Upper lobe of right lung (tissue), 1 donor: Measurements from ENCODE around the gene ANXA7. TPM values are rescaled to one million over a fixed set of nuclear protein-coding genes. Genes with fewer than 3 reads are reported as not detected.
A peak's percentile ranks its signal among the peaks of the same experiment; 100 is the strongest.
"Not testable (repeated sequence)": the region's sequence is repeated elsewhere in the genome, so short reads cannot be mapped to it uniquely, and the experiment has no call there.

Source experiments
- ATAC-seq: fragments of 200-7000 bp; cut with Tn5 transposase; one replicate; pipeline ENCODE4 v1.9.1; 2020; ENCODE audit warnings: mild to moderate bottlenecking, moderate library complexity
- DNase-seq: peaks from one replicate; pipeline ENCODE4 v3.0.0-alpha.2; 2020
- H3K27ac ChIP-seq: fragments of 200-600 bp; one replicate; pipeline ENCODE4 v1.8.0; 2022
- H3K27me3 ChIP-seq: fragments of 200-600 bp; one replicate; pipeline ENCODE4 v1.8.0; 2022; ENCODE audit warnings: mild to moderate bottlenecking
- H3K36me3 ChIP-seq: fragments of 200-600 bp; one replicate; pipeline ENCODE4 v1.8.0; 2022
- H3K4me1 ChIP-seq: fragments of 200-600 bp; one replicate; pipeline ENCODE4 v1.8.0; 2022
- H3K4me3 ChIP-seq: fragments of 200-600 bp; one replicate; pipeline ENCODE4 v1.8.0; 2022; ENCODE audit warnings: mild to moderate bottlenecking
- H3K9me3 ChIP-seq: fragments of 200-600 bp; one replicate; pipeline ENCODE4 v1.8.0; 2022
- intact Hi-C: fragments of 100-400 bp; cut with DNase I; formaldehyde crosslinking; loops from one replicate; pipeline ENCODE4 v1.11.0; 2022
- total RNA-seq: library from RNA; stranded (reverse); fragmentation: NEBNext Ultra II Directional; extraction: Animal tissue kit (Norgen Biotek cat#: 25700); gene quantifications from one replicate; pipeline ENCODE4 v1.2.1, GENCODE V29; 2021
- TF ChIP-seq, protein P1 (sequence below): fragments of 200-600 bp; IDR thresholded peaks from one replicate; pipeline ENCODE4 v1.8.0; 2022; ENCODE audit warnings: antibody characterized with exemption
- donor health status: DM: no; HTN: yes; CAD: no; lungs with severe emphysema.

The ANXA7 gene
- total RNA-seq, 1 donor from 2014 or later = 102 TPM

DNA sequence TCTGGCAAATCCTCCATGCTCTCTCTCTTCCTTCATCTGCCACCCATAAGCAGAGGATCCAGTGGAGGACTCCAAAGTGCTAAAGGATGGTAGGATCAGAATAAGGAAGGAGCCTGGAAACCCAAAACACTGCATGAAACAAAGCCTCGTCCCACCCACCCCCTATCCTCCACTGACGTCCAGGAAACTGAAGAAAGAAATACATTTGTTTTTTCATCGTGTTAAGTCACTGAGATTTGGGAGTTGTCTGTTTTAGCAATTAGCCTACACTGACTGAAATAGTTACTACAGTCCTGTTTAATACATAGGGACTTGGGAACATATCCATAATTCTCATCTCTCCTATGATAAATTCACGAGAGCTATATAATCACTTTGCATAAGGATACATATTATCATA lies 14.8 kb downstream of the ANXA7 start:
- ATAC-seq (no peak), DNase-seq (no peak)
- Histone ChIP-seq H3K27ac (no peak overlapping the region), H3K9me3 (no peaks in the 10 kb centered on the region), H3K4me1 (no peaks in the 10 kb centered on the region), H3K4me3 (no peak overlapping the region), H3K36me3 (peaks cover 59% of the 10 kb centered on the region), H3K27me3 (no peaks in the 10 kb centered on the region)
- intact Hi-C loops = no loop called here
- TF ChIP-seq, protein P1, sequence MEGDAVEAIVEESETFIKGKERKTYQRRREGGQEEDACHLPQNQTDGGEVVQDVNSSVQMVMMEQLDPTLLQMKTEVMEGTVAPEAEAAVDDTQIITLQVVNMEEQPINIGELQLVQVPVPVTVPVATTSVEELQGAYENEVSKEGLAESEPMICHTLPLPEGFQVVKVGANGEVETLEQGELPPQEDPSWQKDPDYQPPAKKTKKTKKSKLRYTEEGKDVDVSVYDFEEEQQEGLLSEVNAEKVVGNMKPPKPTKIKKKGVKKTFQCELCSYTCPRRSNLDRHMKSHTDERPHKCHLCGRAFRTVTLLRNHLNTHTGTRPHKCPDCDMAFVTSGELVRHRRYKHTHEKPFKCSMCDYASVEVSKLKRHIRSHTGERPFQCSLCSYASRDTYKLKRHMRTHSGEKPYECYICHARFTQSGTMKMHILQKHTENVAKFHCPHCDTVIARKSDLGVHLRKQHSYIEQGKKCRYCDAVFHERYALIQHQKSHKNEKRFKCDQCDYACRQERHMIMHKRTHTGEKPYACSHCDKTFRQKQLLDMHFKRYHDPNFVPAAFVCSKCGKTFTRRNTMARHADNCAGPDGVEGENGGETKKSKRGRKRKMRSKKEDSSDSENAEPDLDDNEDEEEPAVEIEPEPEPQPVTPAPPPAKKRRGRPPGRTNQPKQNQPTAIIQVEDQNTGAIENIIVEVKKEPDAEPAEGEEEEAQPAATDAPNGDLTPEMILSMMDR = no peak

- no peak for DNase-seq
- Histone ChIP-seq H3K36me3 (peaks cover 59% of the 10 kb centered on the region), H3K27ac (no peak overlapping the region), H3K9me3 (no peaks in the 10 kb centered on the region), H3K4me3 (no peak overlapping the region), H3K27me3 (no peaks in the 10 kb centered on the region), H3K4me1 (no peaks in the 10 kb centered on the region)
- TF ChIP-seq, protein P1 = peak; percentile 12
- no peak for ATAC-seq
- intact Hi-C loops = no loop called here
These were observed 15.8 kb downstream of the ANXA7 start for GRCh38 chr10:73398024-73398423.

GRCh38 chr10:73394325-73394724 lies 19.5 kb downstream of the ANXA7 start:
- H3K27ac ChIP-seq, intact Hi-C loops, H3K4me3 ChIP-seq, H3K9me3 ChIP-seq, H3K27me3 ChIP-seq, H3K4me1 ChIP-seq, DNase-seq, ATAC-seq: not testable (repeated sequence)
- H3K36me3 ChIP-seq = peaks cover 72% of the 10 kb centered on the region

DNA sequence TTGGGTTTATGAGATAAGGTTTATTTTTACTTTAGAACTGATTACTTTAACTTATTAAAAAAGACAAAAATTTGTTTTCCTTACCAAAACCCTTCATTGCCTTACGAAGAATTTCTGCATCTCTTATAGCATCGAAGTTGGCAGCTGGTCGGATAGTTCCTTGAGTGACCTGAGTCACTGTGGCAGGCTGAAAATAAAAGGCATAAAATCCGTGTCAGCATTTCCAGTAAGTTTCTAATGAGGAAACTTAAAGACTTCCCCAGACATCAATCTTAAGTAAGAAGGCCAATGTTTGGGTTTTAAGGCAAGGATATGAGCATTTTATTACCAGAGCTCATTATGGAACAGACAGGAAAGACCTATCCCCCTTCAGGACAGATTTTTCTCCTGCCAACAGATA lies 25.6 kb downstream of the ANXA7 start:
- H3K36me3 ChIP-seq = peaks cover 82% of the 10 kb centered on the region
- intact Hi-C loops = no loop called here
- H3K27me3 ChIP-seq = no peaks in the 10 kb centered on the region
- no peaks in the 10 kb centered on the region for H3K4me1 ChIP-seq
- TF ChIP-seq, protein P1 = no peak
- no peak for DNase-seq
- H3K9me3 ChIP-seq = no peaks in the 10 kb centered on the region
- H3K4me3 ChIP-seq = no peak overlapping the region
- H3K27ac ChIP-seq = no peak overlapping the region
- ATAC-seq = no peak

- intact Hi-C loops = no loop called here
- DNase-seq = no peak
- TF ChIP-seq, protein P1 = no peak
- Histone ChIP-seq H3K9me3 (no peaks in the 10 kb centered on the region), H3K36me3 (peaks cover 96% of the 10 kb centered on the region), H3K27me3 (no peaks in the 10 kb centered on the region), H3K4me3 (no peak overlapping the region), H3K4me1 (no peaks in the 10 kb centered on the region), H3K27ac (no peak overlapping the region)
- no peak for ATAC-seq
These were observed 27.3 kb downstream of the ANXA7 start for GRCh38 chr10:73386583-73386982.

DNA sequence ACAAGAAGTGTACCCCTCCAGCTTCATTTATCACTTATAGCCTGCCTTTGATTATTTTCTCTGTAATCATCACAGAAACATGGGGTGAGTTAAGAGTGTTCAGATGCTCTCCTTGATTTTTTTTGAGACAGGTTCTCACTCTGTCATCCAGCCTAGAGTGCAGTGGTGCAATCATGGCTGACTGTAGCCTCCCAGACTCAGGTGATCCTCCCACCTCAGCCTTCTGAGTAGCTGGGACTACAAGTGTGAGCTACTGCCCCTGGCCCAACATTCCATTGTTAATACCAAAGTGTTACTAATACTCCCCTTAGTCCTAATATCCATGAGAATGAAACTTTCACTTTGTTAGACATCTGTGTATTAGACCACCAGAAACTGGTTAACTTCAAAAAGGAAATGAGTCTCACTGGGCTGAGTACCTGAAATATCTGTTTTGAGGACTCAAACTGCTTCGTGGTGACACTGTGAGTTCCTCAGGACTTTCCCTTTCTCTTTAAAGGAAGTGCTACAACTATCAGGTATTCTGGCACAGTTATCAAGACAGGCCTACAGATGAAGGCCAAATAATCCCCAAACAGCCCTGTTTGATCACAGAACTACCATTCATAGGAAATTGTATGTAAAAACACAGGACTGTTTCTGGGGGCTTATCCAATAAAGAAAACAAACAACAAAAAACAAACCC lies 34.7 kb downstream of the ANXA7 start:
- no peaks in the 10 kb centered on the region for H3K4me1 ChIP-seq
- no peak for DNase-seq
- H3K9me3 ChIP-seq = no peaks in the 10 kb centered on the region
- H3K27ac ChIP-seq = no peak overlapping the region
- H3K36me3 ChIP-seq = peaks cover 92% of the 10 kb centered on the region
- no peak overlapping the region for H3K4me3 ChIP-seq
- ATAC-seq = no peak
- intact Hi-C loops = no loop called here
- TF ChIP-seq, protein P1 = no peak
- no peaks in the 10 kb centered on the region for H3K27me3 ChIP-seq
